ENCODE results near the gene IRF2BP2. TPM values are rescaled to one million over a fixed set of nuclear protein-coding genes. Genes with fewer than 3 reads are reported as not detected.

IRF2BP2 gene
- total and polyA plus RNA-seq, 10 of the 15 experiments (the other 5 are each of a cell fraction or from before 2014, with no cell fraction given) = 7.5 to 114 (median 52.3) TPM

DNA sequence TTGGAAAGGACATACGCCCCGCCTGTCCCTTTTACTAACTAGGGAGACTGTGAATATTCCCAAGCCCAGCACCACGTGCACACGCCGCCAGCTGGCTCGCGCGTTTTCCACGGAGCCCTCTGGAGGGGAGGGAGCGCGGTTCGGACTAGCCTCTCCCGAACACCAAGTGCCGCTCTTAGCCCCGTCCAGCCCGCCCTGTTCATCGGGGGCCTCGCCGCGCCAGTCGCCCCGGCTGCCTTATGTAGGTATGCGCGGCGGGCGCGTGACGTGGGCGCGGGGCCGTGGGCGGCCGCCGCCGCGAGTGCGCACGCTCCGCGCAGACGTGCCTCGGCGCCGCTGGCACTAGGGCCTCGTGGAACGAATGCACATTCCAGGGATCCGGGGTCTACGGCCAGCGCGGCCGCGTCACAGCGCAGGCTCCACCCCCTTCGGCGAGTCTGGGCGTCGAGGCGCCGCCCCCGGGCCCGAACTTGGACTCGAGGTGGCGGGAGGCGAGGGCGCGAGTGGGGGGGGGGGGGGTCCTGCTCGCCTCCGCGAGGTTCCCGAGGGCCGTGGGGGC, 767 bp upstream of the IRF2BP2 start (continued):
- TF ChIP-seq, protein P1, sequence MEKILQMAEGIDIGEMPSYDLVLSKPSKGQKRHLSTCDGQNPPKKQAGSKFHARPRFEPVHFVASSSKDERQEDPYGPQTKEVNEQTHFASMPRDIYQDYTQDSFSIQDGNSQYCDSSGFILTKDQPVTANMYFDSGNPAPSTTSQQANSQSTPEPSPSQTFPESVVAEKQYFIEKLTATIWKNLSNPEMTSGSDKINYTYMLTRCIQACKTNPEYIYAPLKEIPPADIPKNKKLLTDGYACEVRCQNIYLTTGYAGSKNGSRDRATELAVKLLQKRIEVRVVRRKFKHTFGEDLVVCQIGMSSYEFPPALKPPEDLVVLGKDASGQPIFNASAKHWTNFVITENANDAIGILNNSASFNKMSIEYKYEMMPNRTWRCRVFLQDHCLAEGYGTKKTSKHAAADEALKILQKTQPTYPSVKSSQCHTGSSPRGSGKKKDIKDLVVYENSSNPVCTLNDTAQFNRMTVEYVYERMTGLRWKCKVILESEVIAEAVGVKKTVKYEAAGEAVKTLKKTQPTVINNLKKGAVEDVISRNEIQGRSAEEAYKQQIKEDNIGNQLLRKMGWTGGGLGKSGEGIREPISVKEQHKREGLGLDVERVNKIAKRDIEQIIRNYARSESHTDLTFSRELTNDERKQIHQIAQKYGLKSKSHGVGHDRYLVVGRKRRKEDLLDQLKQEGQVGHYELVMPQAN (conservative IDR thresholded peaks at IDR 0.05) = peak; percentile 56
- TF ChIP-seq RFX5 (IDR thresholded peaks at IDR 0.05; ENCODE audit: low read depth, low read length) (peak; percentile 45; the same call in 1 of the 2 replicates), ZNF207 (IDR thresholded peaks at IDR 0.05; ENCODE audit: borderline replicate concordance) (peak; percentile 84), KDM1A (IDR thresholded peaks at IDR 0.05; ENCODE audit: borderline replicate concordance) (no peak), CHD2 (IDR thresholded peaks at IDR 0.05; ENCODE audit: borderline replicate concordance, low read depth, low read length) (peak; percentile 50), NBN (IDR thresholded peaks at IDR 0.05) (peak; percentile 44; the same call in 1 of the 2 replicates), PAX5 (IDR thresholded peaks at IDR 0.05; ENCODE audit: borderline replicate concordance, low read depth, low read length) (peak; percentile 70)
- TF ChIP-seq, protein P2, sequence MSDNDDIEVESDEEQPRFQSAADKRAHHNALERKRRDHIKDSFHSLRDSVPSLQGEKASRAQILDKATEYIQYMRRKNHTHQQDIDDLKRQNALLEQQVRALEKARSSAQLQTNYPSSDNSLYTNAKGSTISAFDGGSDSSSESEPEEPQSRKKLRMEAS (IDR thresholded peaks at IDR 0.05; ENCODE audit: low read depth, low read length) = peak; percentile 77
- TF ChIP-seq, protein P3, sequence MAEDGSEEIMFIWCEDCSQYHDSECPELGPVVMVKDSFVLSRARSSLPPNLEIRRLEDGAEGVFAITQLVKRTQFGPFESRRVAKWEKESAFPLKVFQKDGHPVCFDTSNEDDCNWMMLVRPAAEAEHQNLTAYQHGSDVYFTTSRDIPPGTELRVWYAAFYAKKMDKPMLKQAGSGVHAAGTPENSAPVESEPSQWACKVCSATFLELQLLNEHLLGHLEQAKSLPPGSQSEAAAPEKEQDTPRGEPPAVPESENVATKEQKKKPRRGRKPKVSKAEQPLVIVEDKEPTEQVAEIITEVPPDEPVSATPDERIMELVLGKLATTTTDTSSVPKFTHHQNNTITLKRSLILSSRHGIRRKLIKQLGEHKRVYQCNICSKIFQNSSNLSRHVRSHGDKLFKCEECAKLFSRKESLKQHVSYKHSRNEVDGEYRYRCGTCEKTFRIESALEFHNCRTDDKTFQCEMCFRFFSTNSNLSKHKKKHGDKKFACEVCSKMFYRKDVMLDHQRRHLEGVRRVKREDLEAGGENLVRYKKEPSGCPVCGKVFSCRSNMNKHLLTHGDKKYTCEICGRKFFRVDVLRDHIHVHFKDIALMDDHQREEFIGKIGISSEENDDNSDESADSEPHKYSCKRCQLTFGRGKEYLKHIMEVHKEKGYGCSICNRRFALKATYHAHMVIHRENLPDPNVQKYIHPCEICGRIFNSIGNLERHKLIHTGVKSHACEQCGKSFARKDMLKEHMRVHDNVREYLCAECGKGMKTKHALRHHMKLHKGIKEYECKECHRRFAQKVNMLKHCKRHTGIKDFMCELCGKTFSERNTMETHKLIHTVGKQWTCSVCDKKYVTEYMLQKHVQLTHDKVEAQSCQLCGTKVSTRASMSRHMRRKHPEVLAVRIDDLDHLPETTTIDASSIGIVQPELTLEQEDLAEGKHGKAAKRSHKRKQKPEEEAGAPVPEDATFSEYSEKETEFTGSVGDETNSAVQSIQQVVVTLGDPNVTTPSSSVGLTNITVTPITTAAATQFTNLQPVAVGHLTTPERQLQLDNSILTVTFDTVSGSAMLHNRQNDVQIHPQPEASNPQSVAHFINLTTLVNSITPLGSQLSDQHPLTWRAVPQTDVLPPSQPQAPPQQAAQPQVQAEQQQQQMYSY (CRISPR knock-in tag; IDR thresholded peaks at IDR 0.05) = peak; percentile 53; the same call in 1 of the 2 replicates
- TF ChIP-seq, protein P4, sequence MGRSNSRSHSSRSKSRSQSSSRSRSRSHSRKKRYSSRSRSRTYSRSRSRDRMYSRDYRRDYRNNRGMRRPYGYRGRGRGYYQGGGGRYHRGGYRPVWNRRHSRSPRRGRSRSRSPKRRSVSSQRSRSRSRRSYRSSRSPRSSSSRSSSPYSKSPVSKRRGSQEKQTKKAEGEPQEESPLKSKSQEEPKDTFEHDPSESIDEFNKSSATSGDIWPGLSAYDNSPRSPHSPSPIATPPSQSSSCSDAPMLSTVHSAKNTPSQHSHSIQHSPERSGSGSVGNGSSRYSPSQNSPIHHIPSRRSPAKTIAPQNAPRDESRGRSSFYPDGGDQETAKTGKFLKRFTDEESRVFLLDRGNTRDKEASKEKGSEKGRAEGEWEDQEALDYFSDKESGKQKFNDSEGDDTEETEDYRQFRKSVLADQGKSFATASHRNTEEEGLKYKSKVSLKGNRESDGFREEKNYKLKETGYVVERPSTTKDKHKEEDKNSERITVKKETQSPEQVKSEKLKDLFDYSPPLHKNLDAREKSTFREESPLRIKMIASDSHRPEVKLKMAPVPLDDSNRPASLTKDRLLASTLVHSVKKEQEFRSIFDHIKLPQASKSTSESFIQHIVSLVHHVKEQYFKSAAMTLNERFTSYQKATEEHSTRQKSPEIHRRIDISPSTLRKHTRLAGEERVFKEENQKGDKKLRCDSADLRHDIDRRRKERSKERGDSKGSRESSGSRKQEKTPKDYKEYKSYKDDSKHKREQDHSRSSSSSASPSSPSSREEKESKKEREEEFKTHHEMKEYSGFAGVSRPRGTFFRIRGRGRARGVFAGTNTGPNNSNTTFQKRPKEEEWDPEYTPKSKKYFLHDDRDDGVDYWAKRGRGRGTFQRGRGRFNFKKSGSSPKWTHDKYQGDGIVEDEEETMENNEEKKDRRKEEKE (IDR thresholded peaks at IDR 0.05) = peak; percentile 64; the same call in 1 of the 2 replicates
- TF ChIP-seq, protein P5, sequence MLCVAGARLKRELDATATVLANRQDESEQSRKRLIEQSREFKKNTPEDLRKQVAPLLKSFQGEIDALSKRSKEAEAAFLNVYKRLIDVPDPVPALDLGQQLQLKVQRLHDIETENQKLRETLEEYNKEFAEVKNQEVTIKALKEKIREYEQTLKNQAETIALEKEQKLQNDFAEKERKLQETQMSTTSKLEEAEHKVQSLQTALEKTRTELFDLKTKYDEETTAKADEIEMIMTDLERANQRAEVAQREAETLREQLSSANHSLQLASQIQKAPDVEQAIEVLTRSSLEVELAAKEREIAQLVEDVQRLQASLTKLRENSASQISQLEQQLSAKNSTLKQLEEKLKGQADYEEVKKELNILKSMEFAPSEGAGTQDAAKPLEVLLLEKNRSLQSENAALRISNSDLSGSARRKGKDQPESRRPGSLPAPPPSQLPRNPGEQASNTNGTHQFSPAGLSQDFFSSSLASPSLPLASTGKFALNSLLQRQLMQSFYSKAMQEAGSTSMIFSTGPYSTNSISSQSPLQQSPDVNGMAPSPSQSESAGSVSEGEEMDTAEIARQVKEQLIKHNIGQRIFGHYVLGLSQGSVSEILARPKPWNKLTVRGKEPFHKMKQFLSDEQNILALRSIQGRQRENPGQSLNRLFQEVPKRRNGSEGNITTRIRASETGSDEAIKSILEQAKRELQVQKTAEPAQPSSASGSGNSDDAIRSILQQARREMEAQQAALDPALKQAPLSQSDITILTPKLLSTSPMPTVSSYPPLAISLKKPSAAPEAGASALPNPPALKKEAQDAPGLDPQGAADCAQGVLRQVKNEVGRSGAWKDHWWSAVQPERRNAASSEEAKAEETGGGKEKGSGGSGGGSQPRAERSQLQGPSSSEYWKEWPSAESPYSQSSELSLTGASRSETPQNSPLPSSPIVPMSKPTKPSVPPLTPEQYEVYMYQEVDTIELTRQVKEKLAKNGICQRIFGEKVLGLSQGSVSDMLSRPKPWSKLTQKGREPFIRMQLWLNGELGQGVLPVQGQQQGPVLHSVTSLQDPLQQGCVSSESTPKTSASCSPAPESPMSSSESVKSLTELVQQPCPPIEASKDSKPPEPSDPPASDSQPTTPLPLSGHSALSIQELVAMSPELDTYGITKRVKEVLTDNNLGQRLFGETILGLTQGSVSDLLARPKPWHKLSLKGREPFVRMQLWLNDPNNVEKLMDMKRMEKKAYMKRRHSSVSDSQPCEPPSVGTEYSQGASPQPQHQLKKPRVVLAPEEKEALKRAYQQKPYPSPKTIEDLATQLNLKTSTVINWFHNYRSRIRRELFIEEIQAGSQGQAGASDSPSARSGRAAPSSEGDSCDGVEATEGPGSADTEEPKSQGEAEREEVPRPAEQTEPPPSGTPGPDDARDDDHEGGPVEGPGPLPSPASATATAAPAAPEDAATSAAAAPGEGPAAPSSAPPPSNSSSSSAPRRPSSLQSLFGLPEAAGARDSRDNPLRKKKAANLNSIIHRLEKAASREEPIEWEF (IDR thresholded peaks at IDR 0.05; ENCODE audit: insufficient replicate concordance, low read depth, low read length) = peak; percentile 21
- TF ChIP-seq, protein P6, sequence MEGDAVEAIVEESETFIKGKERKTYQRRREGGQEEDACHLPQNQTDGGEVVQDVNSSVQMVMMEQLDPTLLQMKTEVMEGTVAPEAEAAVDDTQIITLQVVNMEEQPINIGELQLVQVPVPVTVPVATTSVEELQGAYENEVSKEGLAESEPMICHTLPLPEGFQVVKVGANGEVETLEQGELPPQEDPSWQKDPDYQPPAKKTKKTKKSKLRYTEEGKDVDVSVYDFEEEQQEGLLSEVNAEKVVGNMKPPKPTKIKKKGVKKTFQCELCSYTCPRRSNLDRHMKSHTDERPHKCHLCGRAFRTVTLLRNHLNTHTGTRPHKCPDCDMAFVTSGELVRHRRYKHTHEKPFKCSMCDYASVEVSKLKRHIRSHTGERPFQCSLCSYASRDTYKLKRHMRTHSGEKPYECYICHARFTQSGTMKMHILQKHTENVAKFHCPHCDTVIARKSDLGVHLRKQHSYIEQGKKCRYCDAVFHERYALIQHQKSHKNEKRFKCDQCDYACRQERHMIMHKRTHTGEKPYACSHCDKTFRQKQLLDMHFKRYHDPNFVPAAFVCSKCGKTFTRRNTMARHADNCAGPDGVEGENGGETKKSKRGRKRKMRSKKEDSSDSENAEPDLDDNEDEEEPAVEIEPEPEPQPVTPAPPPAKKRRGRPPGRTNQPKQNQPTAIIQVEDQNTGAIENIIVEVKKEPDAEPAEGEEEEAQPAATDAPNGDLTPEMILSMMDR (IDR thresholded peaks at IDR 0.05 in 2 of 3, conservative IDR thresholded peaks at IDR 0.05 in 1 of 3; ENCODE audit: control insufficient read depth in 2 of 3, extremely low read depth in 1 of 3, insufficient read depth in 1 of 3, low read depth in 3 of 3, low read length in 3 of 3) = no peak
